Stomach (tissue), 9 donors: ENCODE data around the gene PMP22. TPM values are rescaled to one million over a fixed set of nuclear protein-coding genes. Genes with fewer than 3 reads are reported as not detected.

Experiments
- DNase-seq, 2 donors: peaks; one replicate each; pipeline versions ENCODE4 v3.0.0 to v3.0.0-alpha.2; 2013 to 2019
- H3K27ac ChIP-seq, 5 donors: fragments of 200-600 bp in 4 of 5; sonication (generic) in 4 of 5; one replicate each; pipeline ENCODE4 v1.5.1; 2013 to 2019; ENCODE audit warnings: mild to moderate bottlenecking in 1 of 5, moderate library complexity in 1 of 5
- H3K27me3 ChIP-seq, 3 donors: fragments of 200-600 bp; sonication (generic); one replicate each; pipeline ENCODE4 v1.5.1; 2017 to 2019; ENCODE audit warnings: mixed run types in 1 of 3
- H3K36me3 ChIP-seq, 4 donors: fragments of 200-600 bp; sonication (generic); 1 replicate in 3 of 4; 2 replicates in 1 of 4; pipeline ENCODE4 v1.5.1; 2016 to 2019
- H3K4me1 ChIP-seq, 4 donors: fragments of 200-600 bp; sonication (generic); one replicate each; pipeline ENCODE4 v1.5.1; 2016 to 2019
- H3K4me3 ChIP-seq, 4 donors: fragments of 200-600 bp; sonication (generic) in 3 of 4; one replicate each; pipeline ENCODE4 v1.5.1; 2016 to 2019; ENCODE audit warnings: mild to moderate bottlenecking in 1 of 4
- H3K9me3 ChIP-seq, 4 donors: fragments of 200-600 bp; sonication (generic); one replicate each; pipeline ENCODE4 v1.5.1; 2016 to 2019
- CTCF ChIP-seq, 7 experiments: fragments of 450-650 bp in 4 of 7; fragments of 200-600 bp in 3 of 7; sonication (generic) in 3 of 7; IDR thresholded peaks; one replicate each; pipeline ENCODE4 v1.5.1; 2016 to 2019; ENCODE audit warnings: antibody characterized with exemption in 7 of 7, control low read depth in 2 of 7, mild to moderate bottlenecking in 1 of 7
- EP300 ChIP-seq: sonication (generic); formaldehyde crosslinking; IDR thresholded peaks from one replicate; pipeline ENCODE4 v1.6.1; 2017; ENCODE audit warnings: antibody characterized with exemption
- POLR2A ChIP-seq, 4 donors: fragments of 450-650 bp; IDR thresholded peaks; one replicate each; pipeline ENCODE4 v1.6.1; 2016; ENCODE audit warnings: antibody characterized with exemption in 4 of 4, control low read depth in 2 of 4, mild to moderate bottlenecking in 1 of 4, moderate library complexity in 1 of 4
- POLR2AphosphoS5 ChIP-seq, 3 donors: sonication (generic); formaldehyde crosslinking; IDR thresholded peaks; one replicate each; pipeline ENCODE4 v1.6.1; 2016; ENCODE audit warnings: antibody characterized with exemption in 3 of 3
- WGBS, 5 donors: extraction: QIAGEN DNeasy Blood & Tissue Kit in 3 of 5; methylation state at CpG; one replicate each; pipeline versions ENCODE4 v1.1.5 to v1.1.7; 2013 to 2018; 5-methylcytosine and 5-hydroxymethylcytosine counted together
- intact Hi-C: fragments of 100-400 bp; cut with DNase I; formaldehyde crosslinking; loops from one replicate; pipeline ENCODE4 v1.15.1; 2023; ENCODE audit warnings: low total_unique reads
- polyA plus RNA-seq, 3 donors: library from polyadenylated mRNA; stranded (reverse); fragments of 200-250 nt; gene quantifications; one replicate each; pipeline ENCODE4 v1.2.3, GENCODE V29; 2013
- total RNA-seq, 5 donors: library from RNA; depleted of rRNA; stranded (reverse); fragments of >200 nt; gene quantifications; one replicate each; pipeline versions ENCODE4 v1.1.0 to v1.2.3, GENCODE V29; 2014 to 2016
- donor health status: healthy with polysubstance abuse.
- donor health status: Bipolar disorder and iron deficiency.
- donor health status: healthy.

PMP22 gene
- total and polyA plus RNA-seq, 8 donors = 34.2 to 168 (median 51.7) TPM

- no peaks in the 10 kb centered on the region for H3K36me3 ChIP-seq
- no peak for DNase-seq
- WGBS, 5 donors = 81 to 92% (median 85%) methylated on average over 3 of the region's 3 CpGs
- intact Hi-C loops = no loop called here
- H3K4me3 ChIP-seq = no peak overlapping the region
- no peak overlapping the region for H3K27ac ChIP-seq
- no peaks in the 10 kb centered on the region for H3K27me3 ChIP-seq
- TF ChIP-seq POLR2AphosphoS5 (IDR thresholded peaks at IDR 0.05) (no peak), POLR2A (IDR thresholded peaks at IDR 0.05) (no peak), EP300 (no peak), CTCF (IDR thresholded peaks at IDR 0.05) (no peak)
- peaks cover 0 to 4% (median 0%) of the 10 kb centered on the region in 4 donors for H3K9me3 ChIP-seq
- no peaks in the 10 kb centered on the region for H3K4me1 ChIP-seq
Observed at GRCh38 chr17:15281909-15282308, 16.8 kb upstream of the PMP22 start.

- intact Hi-C loops = no loop called here
- 33 to 55% (median 44%) methylated on average over 2 of the region's 2 CpGs for WGBS, 5 donors
- H3K27ac ChIP-seq = no peak overlapping the region
- H3K36me3 ChIP-seq = no peaks in the 10 kb centered on the region
- H3K27me3 ChIP-seq = no peaks in the 10 kb centered on the region
- DNase-seq = no peak
- no peak overlapping the region for H3K4me3 ChIP-seq
- H3K9me3 ChIP-seq = peaks cover 0 to 4% (median 0%) of the 10 kb centered on the region in 4 donors
- H3K4me1 ChIP-seq = no peaks in the 10 kb centered on the region
- TF ChIP-seq CTCF (IDR thresholded peaks at IDR 0.05) (no peak), POLR2A (IDR thresholded peaks at IDR 0.05) (no peak), EP300 (no peak), POLR2AphosphoS5 (IDR thresholded peaks at IDR 0.05) (no peak)
Observed at GRCh38 chr17:15278924-15279477, 13.9 kb upstream of the PMP22 start.

- Histone ChIP-seq H3K4me1 (peaks cover 0 to 2% (median 0%) of the 10 kb centered on the region in 4 donors), H3K36me3 (no peaks in the 10 kb centered on the region), H3K9me3 (peaks cover 0 to 4% (median 0%) of the 10 kb centered on the region in 4 donors), H3K27me3 (no peaks in the 10 kb centered on the region), H3K4me3 (no peak overlapping the region), H3K27ac (no peak overlapping the region)
- DNase-seq = no peak
- intact Hi-C loops = no loop called here
- 34 to 53% (median 42%) methylated on average over 6 of the region's 6 CpGs for WGBS, 5 donors
- no peak for TF ChIP-seq EP300
- TF ChIP-seq POLR2AphosphoS5 (IDR thresholded peaks at IDR 0.05) = no peak
- TF ChIP-seq CTCF (IDR thresholded peaks at IDR 0.05) = no peak
- TF ChIP-seq POLR2A (IDR thresholded peaks at IDR 0.05) = no peak
Observed at GRCh38 chr17:15278380-15278779, 13.3 kb upstream of the PMP22 start.

GRCh38 chr17:15274017-15274416 lies 8.9 kb upstream of the PMP22 start:
- TF ChIP-seq EP300 = no peak
- no peak for TF ChIP-seq POLR2A (IDR thresholded peaks at IDR 0.05)
- TF ChIP-seq CTCF (IDR thresholded peaks at IDR 0.05) = no peak
- no peak for TF ChIP-seq POLR2AphosphoS5 (IDR thresholded peaks at IDR 0.05)
- Histone ChIP-seq H3K9me3 (no peaks in the 10 kb centered on the region), H3K4me1 (peaks cover 0 to 10% (median 6%) of the 10 kb centered on the region in 4 donors), H3K27me3 (no peaks in the 10 kb centered on the region), H3K4me3 (no peak overlapping the region), H3K36me3 (no peaks in the 10 kb centered on the region), H3K27ac (peak overlapping the region in 2 of 5 donors; percentile 56 to 61)
- WGBS, 5 donors = 84 to 92% (median 87%) methylated on average over 3 of the region's 3 CpGs
- DNase-seq = no peak
- intact Hi-C loops = no loop called here
